Measurements from ENCODE around the gene CLCN7. TPM values are rescaled to one million over a fixed set of nuclear protein-coding genes. Genes with fewer than 3 reads are reported as not detected.

The CLCN7 gene
- polyA plus RNA-seq, 1 of the 3 experiments (the other 2 are of a cell fraction) = 44.3 TPM

- TF ChIP-seq REST (IDR thresholded peaks at IDR 0.05; ENCODE audit: low read depth, low read length) (no peak), USF1 (IDR thresholded peaks at IDR 0.05; ENCODE audit: borderline replicate concordance, low read depth) (no peak), MXI1 (IDR thresholded peaks at IDR 0.05; ENCODE audit: low read depth, low read length) (no peak), NRF1 (IDR thresholded peaks at IDR 0.05; ENCODE audit: low read depth, low read length) (no peak), SIN3A (IDR thresholded peaks at IDR 0.05; ENCODE audit: borderline replicate concordance, low read depth, low read length) (no peak)
Measured at GRCh38 chr16:1524366-1524765, 49.5 kb upstream of the CLCN7 start (continued).

- H3F3A ChIP-seq (replicated peaks; ENCODE audit: insufficient read depth) = no peaks in the 10 kb centered on the region
- no peak overlapping the region for H3K4me2 ChIP-seq
- no peaks in the 10 kb centered on the region for H3K27me3 ChIP-seq (ENCODE audit: insufficient read depth)
- 93% methylated on average over 28 of the region's 30 CpGs for WGBS (ENCODE audit: low lambda C conversion rate)
- H3K36me3 ChIP-seq (replicated peaks in 1 of 2; ENCODE audit: control insufficient read depth in 1 of 2, insufficient read depth in 2 of 2, low read length in 1 of 2) = peaks cover 0 to 3% of the 10 kb centered on the region in 2 experiments
- no peak overlapping the region for H2AFZ ChIP-seq (ENCODE audit: low read depth)
- TF ChIP-seq JUND (IDR thresholded peaks at IDR 0.05) = no peak
- TF ChIP-seq FOSL2 (IDR thresholded peaks at IDR 0.05; ENCODE audit: borderline replicate concordance, low read depth) = no peak
- no peak for TF ChIP-seq USF2 (IDR thresholded peaks at IDR 0.05; ENCODE audit: borderline replicate concordance, low read depth, low read length)
- TF ChIP-seq SMC3 (IDR thresholded peaks at IDR 0.05; ENCODE audit: low read depth, low read length) = no peak
- TF ChIP-seq FOXJ3 (CRISPR knock-in tag; IDR thresholded peaks at IDR 0.05) = no peak
- no peak for TF ChIP-seq GATA2 (CRISPR knock-in tag; IDR thresholded peaks at IDR 0.05)
- TF ChIP-seq REST (IDR thresholded peaks at IDR 0.05; ENCODE audit: low read depth, low read length) = no peak
- no peak for TF ChIP-seq POLR2AphosphoS5 (IDR thresholded peaks at IDR 0.05; ENCODE audit: low read depth, low read length)
- no peak for TF ChIP-seq EZH2phosphoT487 (IDR thresholded peaks at IDR 0.05; ENCODE audit: borderline replicate concordance, low read depth)
- TF ChIP-seq NRF1 (IDR thresholded peaks at IDR 0.05; ENCODE audit: low read depth, low read length) = no peak
- TF ChIP-seq ZBTB33 (IDR thresholded peaks at IDR 0.05; ENCODE audit: borderline replicate concordance, low read depth) = no peak
- TF ChIP-seq RFX5 (IDR thresholded peaks at IDR 0.05; ENCODE audit: low read length) = no peak
- TF ChIP-seq ELF1 (IDR thresholded peaks at IDR 0.05) = no peak
- no peaks in the 10 kb centered on the region for H3K9me3 ChIP-seq
- no peak overlapping the region for H3K27ac ChIP-seq (ENCODE audit: low read depth in 2 of 2, low read length in 1 of 2)
- no peaks in the 10 kb centered on the region for H3K9me2 ChIP-seq
- no peak overlapping the region for H3K4me3 ChIP-seq (ENCODE audit: low read depth in 2 of 2, low read length in 1 of 2)
- no peak for DNase-seq
- CTCF ChIA-PET = interaction anchor here (1.4 to 1.6 kb wide), 2 partner anchors 10 to 15 kb away, joined by 5 read pairs; no protein-coding TSS in a partner anchor
- H3K9ac ChIP-seq = no peak overlapping the region
- no peaks in the 10 kb centered on the region for H4K20me1 ChIP-seq (ENCODE audit: insufficient read depth)
- peaks cover 0 to 7% of the 10 kb centered on the region in 2 experiments; a peak in 1 of 4 replicates for H3K4me1 ChIP-seq (ENCODE audit: control insufficient read depth in 1 of 2, insufficient read depth in 2 of 2, low read depth in 1 of 2, low read length in 1 of 2)
- POLR2A ChIA-PET = no interaction called here
- no peaks in the 10 kb centered on the region for H3K79me2 ChIP-seq (ENCODE audit: insufficient read depth)
Measured at GRCh38 chr16:1523581-1524245, 48.9 kb upstream of the CLCN7 start.

All from SK-N-SH (cell line).